ENCODE results near the gene TLR3. TPM values are rescaled to one million over a fixed set of nuclear protein-coding genes. Genes with fewer than 3 reads are reported as not detected.

TLR3 gene
- 0.98 and 5.1 TPM in 2 replicates for total RNA-seq

DNA sequence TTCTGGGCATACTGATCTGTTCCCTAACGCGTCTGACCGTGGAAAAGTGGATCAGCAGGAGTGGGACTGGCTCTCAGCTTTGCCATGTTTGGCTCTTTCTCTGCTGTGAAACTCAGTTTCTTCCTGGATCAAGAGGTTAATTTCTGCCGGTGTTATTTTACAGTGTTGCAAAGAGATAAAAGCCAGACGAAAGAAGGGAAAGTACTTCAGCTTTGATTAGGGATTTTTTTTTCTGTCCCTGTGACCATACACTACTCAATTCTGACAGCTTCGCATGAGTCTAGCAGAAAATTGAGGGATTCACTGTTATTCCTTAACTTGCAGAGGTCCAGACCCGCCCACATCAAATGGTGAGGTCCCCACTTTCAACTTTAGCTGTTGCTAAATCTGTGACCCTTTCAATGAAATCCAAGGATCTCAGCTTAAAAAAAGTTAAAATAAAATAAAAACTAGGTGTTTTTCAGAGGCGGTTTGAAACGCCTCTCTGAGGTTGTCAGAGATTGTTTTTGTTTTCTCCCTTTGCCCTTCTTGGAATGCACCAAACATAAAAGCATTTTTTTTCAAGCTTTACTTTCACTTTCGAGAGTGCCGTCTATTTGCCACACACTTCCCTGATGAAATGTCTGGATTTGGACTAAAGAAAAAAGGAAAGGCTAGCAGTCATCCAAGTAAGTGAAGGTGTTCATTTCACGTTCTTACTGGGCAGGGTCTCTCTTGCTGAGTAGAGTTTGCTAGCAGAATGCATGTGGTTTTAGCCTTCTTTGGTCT lies at the start of gene TLR3:
Gene TLR3 (plus strand): TSS at position 576 of the 768 bp plus-strand sequence. CDS start 7,464 bp downstream, outside the sequence.

DNA sequence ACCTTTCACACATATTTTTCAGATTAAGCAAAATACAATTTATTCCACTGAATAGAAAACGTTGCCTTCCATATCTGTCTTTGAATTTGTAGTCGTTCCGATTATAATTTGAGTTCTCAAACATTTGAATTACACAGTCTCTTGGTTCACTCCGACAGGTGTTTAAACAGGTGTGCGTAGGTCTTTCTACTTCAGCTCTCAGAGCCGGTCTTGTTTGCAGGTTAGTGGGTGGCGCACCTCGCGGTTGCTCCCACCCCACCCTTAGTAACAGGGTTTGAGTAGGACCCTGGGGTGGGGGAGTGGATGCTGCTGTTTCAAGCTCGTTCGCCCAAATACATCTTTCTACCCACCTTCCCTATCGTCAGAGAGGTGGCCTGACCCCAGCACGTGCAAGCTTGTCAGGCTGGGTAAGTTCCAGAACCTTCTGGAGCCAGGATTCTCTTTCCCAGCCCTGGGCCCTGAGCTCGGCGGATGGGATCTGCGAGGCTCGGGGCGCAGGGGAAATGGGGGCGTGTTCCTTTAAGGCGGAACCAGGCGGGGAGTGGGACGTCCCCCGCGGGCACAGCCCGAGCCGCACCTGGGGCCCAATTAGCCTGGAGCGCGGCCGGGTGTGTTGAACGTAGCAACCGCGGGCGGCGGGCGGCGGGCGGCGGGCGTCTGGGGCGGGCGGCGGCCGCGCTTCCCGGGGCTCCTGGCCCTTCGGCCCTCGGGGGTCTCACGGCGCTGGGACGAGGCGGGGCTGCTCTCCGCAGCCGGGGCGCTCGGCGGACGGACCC lies 35.3 kb downstream of the TLR3 start, which contains the start of gene FAM149A:
Gene FAM149A (plus strand): TSS at position 591 of the 776 bp plus-strand sequence.

Other genes with a start within 250 kb of the TLR3 start
- 10.4 and 37.8 TPM in 2 replicates for gene FAM149A, start 35.5 kb downstream of the TLR3 start, total RNA-seq
- 7.5 and 18.3 TPM in 2 replicates for gene CYP4V2, start 122.4 kb downstream of the TLR3 start, total RNA-seq
- 0.38 TPM in 1 of 2 replicates, not detected in the other for gene KLKB1, start 158.4 kb downstream of the TLR3 start, total RNA-seq
- gene F11, start 197.0 kb downstream of the TLR3 start, total RNA-seq = not detected in 2 replicates